HG02571 (cell line): ENCODE results near the gene INAFM1.

ENCODE experiments used
- ATAC-seq: cut with Tn5 transposase; IDR thresholded peaks from one replicate; pipeline ENCODE4 v1.9.1; 2021; ENCODE audit warnings: mild to moderate bottlenecking, moderate library complexity; ENCODE audit not compliant: unreplicated experiment

INAFM1 gene

DNA sequence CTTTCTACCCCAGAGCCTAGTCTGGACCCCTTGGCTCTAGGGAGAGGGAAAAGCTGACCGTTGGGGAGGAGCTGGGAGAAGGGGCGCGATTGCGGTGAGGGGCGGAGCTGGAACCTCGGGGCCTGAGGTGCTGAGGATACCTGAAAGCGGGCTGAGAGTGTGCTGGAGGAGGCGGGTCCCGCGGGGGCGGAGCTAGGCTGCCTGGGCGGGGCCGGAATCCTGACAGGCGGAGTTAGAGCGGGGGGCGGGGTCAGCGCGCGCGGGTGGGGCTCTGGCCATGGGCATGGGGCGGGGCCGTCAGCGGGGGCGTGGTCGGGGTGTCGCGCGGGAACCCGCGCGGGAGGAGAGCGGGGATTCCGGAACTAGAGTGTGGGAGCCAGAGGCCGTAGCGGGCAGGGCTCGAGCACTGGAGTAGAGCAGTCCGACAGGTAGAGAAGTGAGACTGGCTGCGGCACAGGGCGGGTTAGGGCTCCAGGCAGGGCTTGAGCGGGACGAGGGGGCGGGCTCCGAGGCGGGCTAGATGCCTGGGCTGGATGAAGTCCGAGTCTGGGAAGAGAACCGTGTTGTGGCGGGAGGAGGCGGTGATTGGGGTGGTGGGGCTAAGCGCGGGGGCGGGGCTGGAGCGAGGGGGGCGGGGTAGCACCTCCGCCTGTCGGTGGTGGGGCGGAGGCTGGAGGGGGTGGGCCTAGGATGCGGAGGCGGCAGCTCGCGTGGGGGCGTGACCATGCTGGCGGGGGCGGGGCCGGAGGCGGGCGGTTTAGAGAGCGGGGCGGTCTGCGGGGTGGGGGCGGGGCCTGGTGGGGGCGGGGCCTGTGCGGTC, at the start of gene INAFM1:
INAFM1 (plus strand) TSS at position 815 of the 820 bp plus-strand sequence. CDS start 35 bp downstream, outside the sequence.
- peak; percentile 52 for ATAC-seq

DNA sequence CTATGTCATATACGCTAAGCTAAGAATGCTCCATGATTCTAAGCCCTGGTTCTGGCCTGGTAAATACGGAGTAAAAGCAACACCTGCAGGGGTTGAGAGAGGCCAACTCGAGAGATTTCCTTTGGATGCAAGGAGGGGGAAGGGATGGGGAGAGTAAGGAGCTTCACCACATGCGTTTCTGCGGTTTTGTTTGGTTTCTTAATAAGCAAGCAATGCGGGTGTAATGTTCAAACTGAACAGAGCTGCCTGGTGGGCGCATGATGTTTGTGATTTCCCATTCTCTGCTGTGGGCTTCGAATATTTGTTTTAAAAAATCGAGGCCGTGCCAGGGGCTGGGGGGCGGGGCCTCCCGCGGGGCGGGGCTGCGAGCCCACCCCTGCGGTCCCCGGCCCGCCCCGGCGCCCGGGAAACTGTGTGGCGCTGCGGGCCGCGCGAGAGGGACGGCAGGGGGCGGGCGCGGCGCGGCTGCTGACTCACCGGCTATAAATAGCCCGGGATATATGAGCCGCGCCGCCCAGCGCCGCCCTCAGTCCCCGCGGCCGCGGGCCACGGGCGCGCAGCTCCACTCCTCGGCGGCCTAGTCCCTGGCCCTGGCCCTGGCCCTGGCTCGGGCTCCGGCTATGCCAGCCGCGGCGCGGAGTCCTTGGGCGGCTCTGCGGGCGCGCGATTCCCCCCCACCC, 48.8 kb upstream of the INAFM1 start:
- ATAC-seq: peak; percentile 34

DNA sequence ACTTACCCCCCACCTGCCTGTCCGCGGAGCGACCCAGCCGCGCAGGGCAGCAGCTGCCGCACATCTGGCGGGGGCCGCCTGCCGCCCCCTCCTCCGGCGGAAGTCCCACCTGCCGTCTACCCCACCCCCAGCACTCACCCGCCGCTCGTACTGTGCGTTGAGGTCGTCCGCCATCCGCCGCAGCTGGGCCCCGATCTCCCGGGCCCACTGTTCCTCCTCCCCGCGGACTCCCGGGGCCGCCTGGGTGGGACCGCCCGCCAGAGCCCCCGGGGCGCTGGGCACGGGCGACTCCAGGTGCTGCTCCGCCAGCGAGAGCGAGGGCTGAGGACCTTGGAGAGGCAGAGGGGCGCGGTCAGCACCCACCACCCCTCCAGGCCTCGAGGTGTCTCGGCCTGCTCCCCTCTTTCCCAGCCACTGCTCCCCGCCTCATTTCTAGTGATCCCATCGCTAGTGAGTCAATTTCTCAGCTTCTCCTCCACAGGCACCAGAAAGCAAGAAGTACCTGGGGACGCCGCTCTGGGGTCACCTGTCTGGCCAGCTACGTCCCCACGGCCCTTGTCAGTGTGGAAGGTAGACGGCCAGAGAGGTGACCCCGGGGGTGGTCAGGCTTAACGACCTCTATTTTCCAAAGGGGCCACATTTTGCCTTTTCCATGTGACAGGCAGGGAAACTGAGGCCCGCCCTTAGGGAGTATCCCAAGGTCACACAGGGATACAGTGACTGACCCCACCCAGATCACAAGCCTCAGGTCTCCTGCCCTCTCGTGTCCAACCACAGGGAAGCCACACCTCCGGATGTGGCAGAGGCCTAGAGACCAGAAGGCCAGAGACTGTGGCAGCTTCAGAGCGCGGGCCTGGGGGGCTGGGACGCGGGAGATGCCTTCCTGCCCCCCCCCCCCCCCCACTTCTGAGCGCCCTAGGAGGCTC, 48.0 kb upstream of the INAFM1 start:
- peak; percentile 24 for ATAC-seq

DNA sequence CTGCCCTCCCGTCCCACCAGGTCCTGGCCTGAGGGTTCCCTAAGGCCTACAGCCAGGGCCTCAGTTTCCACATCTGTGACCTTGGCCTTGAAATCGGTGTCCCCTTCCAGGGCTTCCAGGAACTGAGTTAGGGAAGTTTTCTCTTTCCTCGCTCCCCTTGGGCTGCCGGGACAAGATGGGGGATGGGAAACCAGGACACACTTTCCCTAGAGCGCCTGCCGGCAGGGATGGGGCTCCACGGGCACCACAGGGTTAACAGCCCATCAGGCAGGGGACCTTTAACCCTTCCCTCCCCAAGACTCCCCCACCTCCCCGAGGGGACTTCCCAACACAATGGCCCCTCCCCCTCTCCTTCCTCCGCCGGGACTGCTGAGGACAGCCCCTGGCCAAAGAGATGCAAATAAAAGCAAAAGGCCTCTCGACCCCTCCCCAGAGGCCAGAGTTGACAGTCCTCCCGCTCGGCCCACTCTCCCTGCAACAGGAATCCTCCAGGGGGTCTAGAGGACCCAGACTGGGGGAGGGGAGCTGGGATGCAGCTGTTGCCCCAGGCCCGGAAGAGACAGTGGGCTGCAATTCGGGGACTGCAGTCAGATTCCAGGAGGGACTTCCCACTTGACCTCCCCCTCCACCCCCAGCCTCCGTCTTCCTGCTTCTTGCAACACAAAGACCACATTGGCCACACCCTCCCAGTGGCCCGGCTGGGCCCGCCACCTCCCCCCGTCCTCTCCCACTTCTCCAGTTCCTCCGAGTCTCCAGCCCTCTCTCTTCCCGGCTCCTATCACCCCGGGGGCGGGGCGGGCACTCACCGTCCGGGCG, 47.1 kb upstream of the INAFM1 start:
- ATAC-seq: no peak

DNA sequence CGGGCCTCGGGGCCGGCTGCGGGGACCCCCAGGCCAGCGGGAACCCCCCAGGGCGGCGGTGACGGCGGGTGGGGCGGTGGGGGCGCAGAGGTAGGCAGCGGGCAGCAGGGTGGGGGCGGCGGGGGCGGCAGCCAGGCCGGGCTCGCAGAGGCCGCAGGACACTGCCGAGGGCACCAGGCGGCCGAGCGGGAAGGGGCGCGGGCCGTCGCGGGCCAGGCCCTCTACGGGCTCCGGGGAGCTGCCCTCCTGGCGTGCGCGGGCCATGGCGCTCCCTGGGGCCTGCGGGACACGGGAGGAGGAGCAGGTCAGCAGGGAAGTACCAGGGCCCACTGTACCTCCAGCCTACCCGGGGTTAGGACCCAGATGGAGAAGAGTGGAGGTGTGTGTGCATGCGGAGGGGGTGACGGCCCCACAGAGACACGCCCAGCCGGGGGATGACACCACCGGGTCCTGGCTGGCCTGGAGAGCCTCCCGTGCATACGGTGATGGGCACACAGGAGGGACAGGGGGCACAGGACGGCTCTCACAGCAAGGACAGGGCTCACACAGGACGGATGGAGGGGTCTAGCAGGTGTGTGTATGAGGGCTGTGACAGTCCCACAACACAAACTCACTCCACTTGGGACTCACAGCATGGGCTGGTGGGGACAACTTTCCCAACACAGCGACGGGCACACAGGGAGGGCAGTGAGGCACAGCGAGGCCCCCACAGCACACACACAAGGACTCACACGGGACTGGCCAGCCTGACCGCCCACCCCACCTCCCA, 46.3 kb upstream of the INAFM1 start:
- no peak for ATAC-seq

DNA sequence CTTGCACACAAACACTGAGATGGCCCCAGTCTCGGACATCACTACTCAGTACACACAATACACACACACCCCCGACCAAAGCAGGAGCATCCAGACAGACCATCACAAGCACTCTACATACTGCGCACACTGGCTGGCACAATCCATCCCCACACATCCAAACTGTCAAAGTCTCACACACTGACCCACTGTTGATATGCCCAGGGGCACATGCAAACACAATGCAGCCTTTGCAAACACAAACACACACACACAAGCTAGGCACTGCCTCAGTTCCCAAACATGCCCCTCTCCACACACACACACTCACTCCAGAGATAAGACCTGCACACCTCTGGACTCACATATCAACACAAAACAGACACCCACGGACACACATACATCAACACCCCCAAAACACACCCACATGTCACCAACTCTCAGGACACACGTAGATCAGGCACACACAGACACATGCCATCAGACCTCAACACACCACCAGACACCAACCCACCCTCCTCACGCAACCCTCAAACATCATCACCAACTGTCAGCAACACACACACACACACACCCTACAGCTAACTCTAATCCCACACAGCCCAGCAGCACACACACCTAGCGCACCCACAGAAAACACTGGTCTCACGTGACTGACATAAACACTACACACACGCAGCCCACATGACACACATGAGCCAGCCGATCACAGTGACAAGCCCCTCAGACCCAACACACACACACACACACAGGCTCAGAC, 45.6 kb upstream of the INAFM1 start:
- no peak for ATAC-seq

DNA sequence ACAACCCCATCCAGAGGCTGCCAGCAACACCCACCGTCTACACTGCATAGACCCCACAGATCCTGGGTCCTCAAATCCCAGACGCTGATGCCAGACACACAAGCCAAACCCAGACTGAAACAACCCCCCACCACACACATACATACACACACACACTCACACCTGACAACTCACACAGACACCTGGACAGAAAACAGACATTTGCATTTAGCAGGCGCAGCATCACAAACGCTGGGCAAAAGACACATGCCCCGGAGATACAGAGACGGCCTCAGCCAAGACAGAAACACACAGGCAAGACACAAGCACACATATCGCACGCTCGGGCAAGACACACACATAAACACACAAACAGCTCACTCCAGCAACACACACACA, 45.0 kb upstream of the INAFM1 start:
- no peak for ATAC-seq

DNA sequence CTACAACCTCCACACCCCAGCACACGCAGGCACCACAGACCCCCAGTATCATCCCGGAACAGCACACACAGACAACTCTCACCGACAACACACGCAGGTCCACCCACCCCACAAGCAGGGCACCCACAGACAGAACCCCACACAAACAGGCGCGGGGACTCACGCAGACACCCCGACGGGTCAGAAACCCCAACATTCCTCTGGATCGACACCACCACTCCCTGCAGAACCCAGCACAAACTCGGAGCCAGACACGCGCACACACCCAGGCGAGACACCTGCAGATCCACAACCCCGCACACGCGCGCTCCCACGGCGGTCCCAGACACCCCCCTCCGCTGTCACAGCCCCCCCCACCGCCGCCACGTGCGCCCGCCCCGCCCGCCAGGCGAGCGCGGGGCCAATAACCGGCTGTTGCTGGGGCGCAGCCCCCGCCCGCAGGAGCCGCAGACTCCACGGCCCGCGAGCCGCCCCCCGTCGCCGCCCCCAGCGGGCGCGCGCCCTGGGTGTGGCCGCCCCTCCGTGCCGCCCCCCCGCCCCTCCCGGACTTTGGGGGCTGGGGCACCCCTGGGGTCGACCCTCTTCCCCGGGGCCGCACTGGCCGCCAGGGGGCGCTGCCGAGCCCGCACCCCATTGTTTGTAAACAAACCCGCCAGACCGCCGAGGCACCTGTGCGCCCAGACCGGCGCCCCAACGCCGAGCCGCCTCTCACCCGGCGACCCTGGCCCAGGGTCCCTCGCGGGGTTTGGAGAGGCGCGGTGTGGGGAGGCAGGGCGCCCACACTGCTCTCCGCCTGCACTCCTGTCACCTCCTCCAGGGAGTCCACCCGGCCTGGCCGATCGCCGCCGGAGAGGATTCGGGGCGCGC, 44.4 kb upstream of the INAFM1 start:
- no peak for ATAC-seq

DNA sequence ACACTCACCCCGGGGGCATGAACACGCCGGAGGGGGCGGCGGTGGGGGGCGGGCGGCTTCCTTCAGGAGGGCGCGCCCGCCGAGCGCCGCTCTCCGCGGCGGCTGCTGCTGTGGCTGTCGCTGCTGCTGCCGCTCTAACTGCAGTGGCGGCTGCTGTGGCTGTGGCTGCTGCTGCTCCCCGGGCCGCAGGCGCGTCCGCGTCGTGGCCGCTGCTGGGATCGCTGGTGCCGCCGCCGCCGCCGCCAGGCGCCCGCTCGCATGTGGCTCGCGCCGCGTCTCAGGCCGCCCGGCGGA, 43.8 kb upstream of the INAFM1 start, which contains the start of gene BBC3:
BBC3 (minus strand) TSS at position 279 of the 294 bp plus-strand sequence. CDS start 2,768 bp downstream, outside the sequence.
- ATAC-seq: no peak

DNA sequence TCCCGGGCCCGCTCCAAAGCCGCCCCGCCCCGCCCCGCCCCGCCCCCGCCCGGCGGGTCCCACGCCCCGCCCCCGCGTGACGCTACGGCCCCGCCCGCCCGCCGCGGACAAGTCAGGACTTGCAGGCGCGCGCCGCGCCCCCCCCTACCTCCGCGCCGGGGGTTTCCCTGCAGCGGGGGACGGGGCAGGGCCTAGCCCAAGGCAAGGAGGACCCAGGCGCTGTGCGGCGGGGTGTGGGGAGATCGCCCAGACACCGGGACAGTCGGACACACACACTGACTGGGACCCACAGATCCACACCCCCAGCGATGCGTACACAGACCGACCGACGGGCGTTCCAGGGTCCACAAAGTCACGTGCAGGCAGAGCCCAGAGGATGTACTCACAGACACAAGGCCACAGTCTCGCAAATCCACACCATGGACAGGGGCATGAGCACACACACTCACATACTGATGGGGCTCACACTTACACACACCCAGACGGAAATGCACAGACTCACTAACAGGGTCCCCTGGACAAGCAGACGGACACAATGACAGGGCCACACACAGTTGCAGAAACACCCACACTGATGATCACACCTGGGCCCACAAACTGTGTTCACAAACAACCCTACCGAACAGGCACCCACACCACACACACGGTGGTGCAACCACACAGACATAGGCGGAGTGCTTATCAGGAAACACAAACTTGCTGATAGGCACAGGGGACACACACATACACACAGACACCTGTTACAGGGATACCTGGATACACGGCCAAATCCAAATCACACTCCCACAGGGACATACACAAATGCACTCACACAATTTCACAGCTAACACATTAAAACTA, 43.2 kb upstream of the INAFM1 start:
- no peak for ATAC-seq

DNA sequence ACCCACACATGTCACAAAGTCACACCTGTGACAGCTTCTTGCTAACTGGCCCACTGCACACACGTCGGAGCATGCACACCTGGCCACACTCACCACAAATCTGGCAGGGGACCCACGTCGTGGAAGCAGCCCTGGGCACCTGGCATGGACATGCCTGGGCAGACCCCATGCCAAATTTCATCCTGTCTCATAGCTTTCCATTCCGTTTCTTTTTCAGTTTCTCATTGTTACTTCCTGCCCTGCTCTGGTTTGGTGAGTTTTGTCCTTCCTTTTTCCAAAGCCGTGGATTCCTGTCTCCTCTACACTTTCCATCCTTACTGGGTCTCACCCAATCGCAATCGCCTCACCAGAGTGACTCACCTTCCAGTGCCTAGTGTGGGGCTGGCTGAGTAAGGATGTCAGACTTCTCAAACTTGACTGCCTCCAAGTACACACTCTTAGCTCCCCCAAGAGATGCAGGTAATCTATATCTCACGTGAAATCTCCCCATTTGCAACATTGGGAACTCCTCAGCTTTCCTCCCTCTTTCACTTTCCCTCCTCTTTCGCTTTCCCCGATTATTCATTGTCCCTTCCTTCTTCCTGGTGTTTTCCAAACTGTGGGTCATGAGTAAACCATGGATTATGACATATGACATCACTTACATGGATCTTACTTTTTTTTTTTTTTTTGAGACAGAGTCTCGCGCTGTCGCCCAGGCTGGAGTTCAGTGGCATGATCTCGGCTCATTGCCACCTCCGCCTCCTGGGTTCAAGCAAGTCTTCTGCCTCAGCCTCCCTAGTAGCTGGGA, 42.1 kb upstream of the INAFM1 start:
- ATAC-seq: no peak

DNA sequence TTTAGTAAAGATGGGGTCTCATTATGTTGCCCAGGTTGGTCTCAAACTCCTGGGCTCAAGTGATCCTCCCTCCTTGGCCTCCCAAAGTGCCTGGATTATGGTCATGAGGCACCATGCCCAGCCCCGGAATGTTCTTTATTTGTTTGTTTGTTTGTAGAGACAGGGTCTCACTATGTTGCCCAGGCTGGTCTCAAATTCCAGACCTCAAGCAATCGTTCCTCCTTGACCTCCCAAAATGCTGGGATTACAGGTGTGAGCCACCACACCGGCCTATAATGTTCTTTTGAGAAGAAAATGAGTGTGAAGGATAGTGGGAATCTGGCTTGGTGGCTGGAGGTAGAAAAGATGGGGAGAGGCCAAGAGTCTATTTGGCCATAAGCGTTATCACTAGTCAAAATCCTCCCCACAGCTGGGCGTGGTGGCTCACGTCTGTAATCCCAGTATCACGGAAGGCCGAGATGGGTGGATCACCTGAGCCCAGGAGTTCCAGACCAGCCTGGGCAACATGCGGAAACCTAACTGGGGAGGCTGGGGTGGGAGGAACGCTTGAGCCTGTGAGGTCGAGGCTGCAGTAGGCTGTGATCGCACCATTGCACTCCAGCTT, 38.5 kb upstream of the INAFM1 start:
- ATAC-seq: no peak

DNA sequence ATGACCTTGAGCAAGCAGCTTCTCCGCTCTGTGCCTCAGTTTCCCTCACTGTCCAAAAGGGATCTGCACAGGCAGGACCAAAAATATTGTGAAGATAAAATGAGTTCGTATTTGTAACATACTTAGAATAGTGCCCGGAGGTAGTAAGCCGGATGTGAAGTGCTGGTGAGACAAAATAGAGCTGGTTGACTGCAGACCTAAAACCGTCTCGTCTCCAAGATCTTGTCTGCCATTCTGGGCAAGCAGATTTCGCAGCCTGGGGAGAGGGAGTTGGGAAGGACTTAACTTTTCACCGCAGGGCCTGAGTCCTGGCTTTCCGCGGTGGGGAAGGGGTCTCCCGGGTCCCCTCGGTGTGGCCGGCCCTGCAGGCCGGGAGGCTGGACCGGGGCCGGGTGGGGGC, 35.5 kb upstream of the INAFM1 start:
- no peak for ATAC-seq

DNA sequence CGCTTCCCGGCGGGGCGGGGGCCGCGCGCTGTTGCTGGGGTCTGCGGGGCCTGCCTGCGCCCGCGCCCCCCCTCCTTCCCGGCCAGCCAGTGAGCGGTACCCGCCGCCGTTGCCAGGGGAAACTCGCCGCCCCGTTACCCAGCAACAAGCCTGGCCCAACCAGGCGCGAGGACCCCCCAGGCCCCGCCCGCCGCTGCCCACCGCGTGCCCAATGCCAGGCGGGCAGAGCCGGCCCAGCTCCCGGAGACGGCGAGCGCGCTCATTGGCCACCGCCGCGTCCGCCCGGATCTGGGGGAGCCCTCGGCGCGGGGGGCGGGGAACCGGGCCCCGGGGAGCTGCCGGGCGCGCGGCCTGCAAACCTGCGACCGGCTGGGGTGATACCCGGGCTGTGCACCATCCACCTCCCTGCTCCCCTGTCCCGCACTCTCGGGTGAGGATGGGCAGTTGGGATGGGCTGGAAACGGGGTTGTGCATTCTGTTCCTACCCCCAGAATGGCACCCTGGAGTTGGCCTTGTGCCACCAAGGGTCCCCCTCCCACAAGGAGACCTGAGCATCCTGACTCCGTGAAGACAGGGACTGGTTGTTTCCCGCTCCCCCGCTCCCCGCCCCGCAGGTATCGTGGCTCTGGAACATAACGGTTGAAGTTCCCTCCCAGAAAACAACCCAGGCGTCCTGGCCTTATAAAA, 34.9 kb upstream of the INAFM1 start:
- no peak for ATAC-seq

DNA sequence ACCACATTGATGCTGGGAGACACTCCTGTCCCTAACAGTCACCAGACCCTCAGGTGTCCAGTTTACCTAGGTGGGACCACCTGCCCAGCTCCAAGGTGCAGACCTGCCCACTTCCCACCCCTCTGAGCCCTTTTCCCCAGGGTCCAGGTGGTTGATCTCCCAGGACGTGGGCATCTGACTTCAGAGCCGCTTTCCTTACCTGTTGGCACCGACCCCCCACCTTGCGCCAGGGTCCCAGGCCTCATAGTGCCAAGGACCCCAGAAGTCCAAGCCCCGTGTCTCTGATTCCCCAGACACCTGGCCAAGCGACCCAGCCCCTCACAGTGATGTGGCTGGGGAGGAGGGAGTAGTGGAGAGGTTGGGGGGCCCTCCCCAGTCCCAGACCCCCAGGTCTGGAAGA, 34.1 kb upstream of the INAFM1 start:
- ATAC-seq: no peak
